GM12878 (cell line): ENCODE measurements around the gene RPL7A. TPM values are rescaled to one million over a fixed set of nuclear protein-coding genes. Genes with fewer than 3 reads are reported as not detected.
"Not testable (repeated sequence)": the region's sequence is repeated elsewhere in the genome, so short reads cannot be mapped to it uniquely, and the experiment has no call there.

Experiments
- ATAC-seq: fragments of 200-7000 bp; cut with Tn5 transposase; 3 replicates; pipeline ENCODE4 v1.9.1; 2020; ENCODE audit warnings: mild to moderate bottlenecking, moderate library complexity
- BruUV-seq: library from RNA; stranded (reverse); fragments of 400-500 nt; replicated peaks from 2 replicates; lab custom pipeline; 2021; lab: Mats Ljungman, UMichigan
- CTCF ChIA-PET: fragments of 300-600 bp; sonication (Branson Sonifier 250); formaldehyde crosslinking; extraction: SDS; loops from one replicate; lab custom pipeline; 2021; ENCODE audit warnings: inconsistent platforms; lab: Yijun Ruan, JAX
- POLR2A ChIA-PET: fragments of 350-600 bp; formaldehyde crosslinking; extraction: SDS; loops from one replicate; lab custom pipeline; 2021; ENCODE audit warnings: inconsistent platforms; lab: Charles Lee
- RAD21 ChIA-PET: fragments of 300-600 bp; sonication (Branson Sonifier 250); formaldehyde crosslinking; loops from one replicate; lab custom pipeline; 2023; ENCODE audit warnings: antibody characterized with exemption; ENCODE audit not compliant: unreplicated experiment; lab: Charles Lee
- SMC1A ChIA-PET: fragments of 300-600 bp; sonication (Branson Sonifier 250); formaldehyde crosslinking; loops from one replicate; lab custom pipeline; 2023; ENCODE audit not compliant: unreplicated experiment, uncharacterized antibody; lab: Charles Lee
- DNase-seq: peaks from one replicate; pipeline ENCODE4 v3.0.0-alpha.2; 2011; ENCODE audit warnings: low read depth, low spot score
- FAIRE-seq: peaks from 3 replicates; lab custom pipeline; 2011; peaks lifted over from hg19 to GRCh38; lab: Jason Lieb, UNC
- H2AFZ ChIP-seq: 2 replicates; pipeline ENCODE4 v1.6.0; 2011; ENCODE audit warnings: low read depth, low read length, control low read depth; ENCODE audit not compliant: control insufficient read depth
- H3K27ac ChIP-seq: 2 replicates; pipeline ENCODE4 v1.5.1; 2011; ENCODE audit warnings: control low read depth; ENCODE audit not compliant: control insufficient read depth, insufficient read depth
- H3K27me3 ChIP-seq, 2 experiments: replicated peaks in 1 of 2; 2 replicates each; pipeline versions ENCODE4 v1.6.0 to v1.6.1; 2011; ENCODE audit warnings: low read length in 1 of 2; ENCODE audit not compliant: control insufficient read depth in 2 of 2, insufficient read depth in 2 of 2
- H3K36me3 ChIP-seq, 2 experiments: 2 replicates each; pipeline ENCODE4 v1.5.1; 2011; ENCODE audit warnings: low read length in 1 of 2; ENCODE audit not compliant: control insufficient read depth in 2 of 2, insufficient read depth in 2 of 2
- H3K4me1 ChIP-seq: 2 replicates; pipeline ENCODE4 v1.6.1; 2011; ENCODE audit warnings: mild to moderate bottlenecking, low read length, moderate library complexity, mixed read lengths; ENCODE audit not compliant: control insufficient read depth, insufficient read depth
- H3K4me2 ChIP-seq: 2 replicates; pipeline ENCODE4 v1.6.0; 2011; ENCODE audit warnings: control low read depth; ENCODE audit not compliant: control insufficient read depth, insufficient read depth
- H3K4me3 ChIP-seq: fragments of 200-600 bp; sonication (generic); 2 replicates; pipeline ENCODE4 v1.5.1; 2016
- H3K79me2 ChIP-seq: 2 replicates; pipeline ENCODE4 v1.6.0; 2011; ENCODE audit warnings: low read length; ENCODE audit not compliant: control insufficient read depth, insufficient read depth
- H3K9ac ChIP-seq: 2 replicates; pipeline ENCODE4 v1.8.0; 2011; ENCODE audit warnings: low read length, control low read depth, mixed read lengths; ENCODE audit not compliant: control insufficient read depth, insufficient read depth
- H3K9me3 ChIP-seq: replicated peaks from 3 replicates; pipeline ENCODE4 v1.5.1; 2011; ENCODE audit warnings: mild to moderate bottlenecking, low read length; ENCODE audit not compliant: control insufficient read depth, insufficient read depth
- H4K20me1 ChIP-seq: 2 replicates; pipeline ENCODE4 v1.6.0; 2011; ENCODE audit not compliant: control insufficient read depth, insufficient read depth
- EGR1 ChIP-seq, 2 experiments: IDR thresholded peaks; 1 replicate in 1 of 2; 2 replicates in 1 of 2; pipeline ENCODE4 v1.6.1; 2011 to 2012; ENCODE audit warnings: low read depth in 2 of 2, low read length in 2 of 2, borderline replicate concordance in 1 of 2, mild to moderate bottlenecking in 1 of 2, moderate library complexity in 1 of 2
- PRDM15 ChIP-seq: fragments of 450-650 bp; formaldehyde crosslinking; IDR thresholded peaks from 2 replicates; pipeline ENCODE4 v1.4.0; 2020; ENCODE audit warnings: mild to moderate bottlenecking, moderate library complexity
- YBX1 ChIP-seq: fragments of 450-650 bp; IDR thresholded peaks from 2 replicates; pipeline ENCODE4 v1.6.1; 2016; ENCODE audit warnings: antibody characterized with exemption
- ZNF274 ChIP-seq: IDR thresholded peaks from one replicate; pipeline ENCODE4 v1.8.0; 2011; ENCODE audit not compliant: insufficient read length, insufficient read depth
- WGBS: methylation state at CpG from one replicate; pipeline ENCODE4 v1.1.6; 2016; ENCODE audit warnings: low lambda C conversion rate; ENCODE audit not compliant: insufficient replicate concordance, insufficient coverage; ENCODE audit errors: missing lambda C conversion rate; 5-methylcytosine and 5-hydroxymethylcytosine counted together
- in situ Hi-C: fragments of 300-500 bp; cut with MboI; formaldehyde crosslinking; loops from 9 replicates; pipeline ENCODE4 v1.14.3; 2018; ENCODE audit warnings: mixed read lengths
- intact Hi-C: fragments of 100-400 bp; cut with micrococcal nuclease; formaldehyde crosslinking; loops from one replicate; pipeline ENCODE4 v1.14.2; 2022; ENCODE audit not compliant: unreplicated experiment
- polyA plus RNA-seq, 11 experiments: library from polyadenylated mRNA; depleted of rRNA in 4 of 11; unstranded in 6 of 11; stranded (reverse) in 5 of 11; fragments of >200 nt; fragmentation: Nextera tagmentation in 4 of 11; fragmentation: Illumina TruSeq in 1 of 11; extraction: Ambion mirVana in 4 of 11; extraction: Trizol in 1 of 11; gene quantifications; 1 replicate in 1 of 11; 2 replicates in 10 of 11; pipeline versions ENCODE4 v1.2.1 to v1.2.3, GENCODE V29; 2011 to 2016; ENCODE audit warnings: inconsistent platforms in 2 of 11, missing spikeins in 2 of 11, low read depth in 1 of 11
- total RNA-seq, 4 experiments: library from RNA; depleted of rRNA in 3 of 4; stranded (reverse); fragments of >200 nt in 3 of 4; fragmentation: Illumina TruSeq in 1 of 4; extraction: Trizol in 1 of 4; gene quantifications; 2 replicates each; pipeline versions ENCODE4 v1.2.1 to v1.2.3, GENCODE V29; 2013 to 2021

Gene RPL7A
- total and polyA plus RNA-seq, 10 of the 15 experiments (the other 5 are each of a cell fraction or from before 2014, with no cell fraction given): 917 to 5,193 (median 3,326) TPM

- TF ChIP-seq PRDM15 (CRISPR knock-in tag) (no peak), EGR1 (IDR thresholded peaks at IDR 0.05; ENCODE audit: borderline replicate concordance in 1 of 2, low read depth in 2 of 2, low read length in 2 of 2) (0 out of 3 replicates have a peak, but pooled peaks of 1 of the 2 experiments have one; percentile 34), YBX1 (no peak), ZNF274 (no peak)
These were observed 28.0 kb downstream of the RPL7A start, which contains the start of the genes STKLD1 and SURF4 (continued) for GRCh38 chr9:133375724-133376654.

GRCh38 chr9:133377280-133377679 is 29.3 kb downstream of the RPL7A start:
- intact Hi-C loops: loop anchor here (5.0 kb wide), 1 partner anchor 40 kb away; the partner anchor contains the start of gene REXO4
- H2AFZ ChIP-seq, FAIRE-seq, H4K20me1 ChIP-seq, BruUV-seq, H3K4me3 ChIP-seq, H3K4me1 ChIP-seq, H3K9me3 ChIP-seq, ATAC-seq, DNase-seq, H3K27me3 ChIP-seq, H3K27ac ChIP-seq, in situ Hi-C loops, H3K4me2 ChIP-seq, H3K36me3 ChIP-seq, H3K9ac ChIP-seq: not testable (repeated sequence)
- RAD21 ChIA-PET: interaction anchor here (1.1 to 1.6 kb wide), 2 partner anchors 17 to 29 kb away, joined by 4 read pairs; partner anchors contain the start of genes MED22 and RPL7A
- H3K79me2 ChIP-seq: peaks cover 36% of the 10 kb centered on the region
- SMC1A ChIA-PET: interaction anchor here (0.9 to 1.7 kb wide), 3 partner anchors 29 to 103 kb away, joined by 3 to 4 read pairs (median 3); partner anchors contain the start of genes MED22 and RPL7A
- CTCF ChIA-PET: interaction anchor here (1.2 to 1.8 kb wide), 6 partner anchors 10 to 138 kb away, joined by 3 to 4 read pairs (median 3); no protein-coding TSS in a partner anchor
- POLR2A ChIA-PET: interaction anchor here (0.8 to 2.9 kb wide), 5 partner anchors 12 to 1015 kb away, joined by 3 to 12 read pairs (median 4); partner anchors contain the start of genes MED22, REXO4, RPL7A and SURF1
- WGBS: 89% methylated on average over 14 of the region's 14 CpGs
